Spleen (tissue), 7 donors: Measurements from ENCODE around the gene ZBTB17.

ENCODE experiments used
- CTCF ChIP-seq, 11 experiments: fragments of 200-600 bp in 7 of 11; fragments of 450-650 bp in 4 of 11; sonication (generic) in 4 of 11; IDR thresholded peaks in 8 of 11; conservative IDR thresholded peaks in 3 of 11; 1 replicate in 7 of 11; 2 replicates in 4 of 11; pipeline versions ENCODE4 v1.4.0 to v1.8.0; 2016 to 2021; ENCODE audit warnings: antibody characterized with exemption in 11 of 11, inconsistent platforms in 4 of 11, mild to moderate bottlenecking in 1 of 11
- POLR2A ChIP-seq, 3 donors: fragments of 450-650 bp; IDR thresholded peaks; one replicate each; pipeline ENCODE4 v1.5.1; 2017; ENCODE audit warnings: antibody characterized with exemption in 3 of 3, mild to moderate bottlenecking in 1 of 3
- POLR2AphosphoS5 ChIP-seq, 3 donors: sonication (generic); formaldehyde crosslinking; IDR thresholded peaks; one replicate each; pipeline ENCODE4 v1.5.1; 2017; ENCODE audit warnings: antibody characterized with exemption in 3 of 3
- donor health status: DM: no; HTN: no; CAD: no; lungs with moderate emphysema.
- donor health status: DM: no; HTN: no; CAD: no.
- donor health status: DM: no; HTN: no; CAD: no.

DNA sequence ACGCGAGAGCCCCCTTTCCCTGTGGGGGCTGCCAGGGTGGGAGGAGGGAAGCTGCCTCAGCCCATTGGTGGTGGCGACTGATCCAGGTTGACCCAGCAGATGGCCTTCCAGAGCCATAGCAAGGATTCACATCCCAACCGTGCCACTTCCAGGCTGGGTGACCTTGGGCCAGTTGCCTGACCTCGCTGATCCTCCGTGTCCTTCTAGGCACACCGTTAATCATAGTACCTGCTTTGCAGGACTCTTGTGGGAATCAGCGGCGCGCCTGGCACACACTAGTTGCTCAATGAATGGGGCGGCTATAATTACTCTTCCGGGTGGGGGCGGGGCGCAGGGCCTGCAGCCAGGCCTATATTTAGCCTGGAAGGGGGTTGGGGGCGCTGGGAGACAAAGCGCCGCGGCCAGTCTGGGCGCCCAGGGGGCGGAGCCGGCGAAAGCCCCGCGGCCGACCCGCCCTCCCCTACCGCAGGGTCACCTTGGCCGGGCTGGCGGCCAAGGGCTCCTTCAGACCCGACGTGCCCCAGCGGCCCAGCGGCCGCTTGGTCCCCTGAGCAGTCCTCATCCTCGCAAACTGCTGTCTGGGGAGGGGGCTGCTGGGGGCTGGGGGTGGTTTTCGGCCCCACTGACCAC lies 36.8 kb upstream of the ZBTB17 start:
- TF ChIP-seq CTCF (IDR thresholded peaks at IDR 0.05 in 8 of 11, conservative IDR thresholded peaks at IDR 0.05 in 3 of 11) (no peak), POLR2A (IDR thresholded peaks at IDR 0.05) (no peak), POLR2AphosphoS5 (IDR thresholded peaks at IDR 0.05) (no peak)
